PC-3 (cell line): ENCODE measurements around the gene IL12RB1. TPM values are rescaled to one million over a fixed set of nuclear protein-coding genes. Genes with fewer than 3 reads are reported as not detected.

Source experiments
- ATAC-seq: fragments of 200-7000 bp; cut with Tn5 transposase; 2 replicates; pipeline ENCODE4 v1.9.1; 2020; ENCODE audit warnings: mild to moderate bottlenecking, moderate library complexity
- BruUV-seq: library from RNA; stranded (reverse); fragments of 400-500 nt; replicated peaks from 2 replicates; lab custom pipeline; 2021; lab: Mats Ljungman, UMichigan
- CTCF ChIA-PET: fragments of 300-600 bp; sonication (Branson Sonifier 250); formaldehyde crosslinking; loops from one replicate; lab custom pipeline; 2022; ENCODE audit warnings: antibody characterized with exemption; lab: Charles Lee
- POLR2A ChIA-PET: fragments of 300-600 bp; sonication (Branson Sonifier 250); formaldehyde crosslinking; loops from one replicate; lab custom pipeline; 2022; ENCODE audit warnings: antibody characterized with exemption; ENCODE audit not compliant: unreplicated experiment; lab: Charles Lee
- DNase-seq: peaks from one replicate; pipeline ENCODE4 v3.0.0-alpha.2; 2015
- H2AFZ ChIP-seq: fragments of 300-600 bp; sonication (generic); 2 replicates; pipeline ENCODE4 v1.6.0; 2016; ENCODE audit warnings: antibody characterized with exemption, low read length
- H3F3A ChIP-seq: fragments of 300-600 bp; sonication (generic); one replicate; pipeline ENCODE4 v1.6.0; 2017; ENCODE audit warnings: antibody characterized with exemption, low read length, control low read depth, mild to moderate bottlenecking; ENCODE audit not compliant: unreplicated experiment
- H3K27ac ChIP-seq: fragments of 300-600 bp; sonication (generic); 2 replicates; pipeline ENCODE4 v1.5.1; 2016; ENCODE audit warnings: mild to moderate bottlenecking, low read length
- H3K27me3 ChIP-seq: fragments of 300-600 bp; sonication (generic); 2 replicates; pipeline ENCODE4 v1.6.1; 2016; ENCODE audit warnings: low read length, mixed read lengths
- H3K36me3 ChIP-seq: fragments of 300-600 bp; sonication (generic); 2 replicates; pipeline ENCODE4 v1.6.1; 2016; ENCODE audit warnings: low read depth, mixed run types, low read length, mixed read lengths
- H3K4me1 ChIP-seq: fragments of 300-600 bp; sonication (generic); 2 replicates; pipeline ENCODE4 v1.5.1; 2016; ENCODE audit warnings: low read length; ENCODE audit not compliant: insufficient read depth
- H3K4me2 ChIP-seq: fragments of 300-600 bp; sonication (generic); 2 replicates; pipeline ENCODE4 v1.6.0; 2016; ENCODE audit warnings: low read length
- H3K4me3 ChIP-seq: fragments of 300-600 bp; sonication (generic); 2 replicates; pipeline ENCODE4 v1.5.1; 2016; ENCODE audit warnings: mild to moderate bottlenecking, low read length, mixed read lengths
- H3K79me2 ChIP-seq: fragments of 300-600 bp; sonication (generic); 2 replicates; pipeline ENCODE4 v1.6.1; 2017; ENCODE audit warnings: low read length, mixed read lengths
- H3K9ac ChIP-seq: fragments of 300-600 bp; sonication (generic); 2 replicates; pipeline ENCODE4 v1.6.0; 2016; ENCODE audit warnings: mild to moderate bottlenecking, low read length
- H3K9me2 ChIP-seq: fragments of 300-600 bp; sonication (generic); replicated peaks from 2 replicates; pipeline ENCODE4 v1.6.1; 2016; ENCODE audit warnings: mixed run types, low read length, mixed read lengths
- H3K9me3 ChIP-seq: fragments of 300-600 bp; sonication (generic); 2 replicates; pipeline ENCODE4 v1.6.1; 2016; ENCODE audit warnings: low read length, mixed read lengths
- H4K20me1 ChIP-seq: fragments of 300-600 bp; sonication (generic); 2 replicates; pipeline ENCODE4 v1.6.1; 2016; ENCODE audit warnings: low read length, mixed read lengths
- CTCF ChIP-seq: fragments of 300-600 bp; sonication (generic); conservative IDR thresholded peaks from 2 replicates; pipeline ENCODE4 v1.5.1; 2017; ENCODE audit warnings: antibody characterized with exemption, low read depth, mild to moderate bottlenecking, low read length
- EZH2 ChIP-seq: fragments of 300-600 bp; sonication (generic); IDR thresholded peaks from one replicate; pipeline ENCODE4 v1.6.1; 2017; ENCODE audit warnings: antibody characterized with exemption, mild to moderate bottlenecking, low read length; ENCODE audit not compliant: unreplicated experiment
- EZH2phosphoT487 ChIP-seq: fragments of 300-600 bp; sonication (generic); IDR thresholded peaks from 2 replicates; pipeline ENCODE4 v1.6.1; 2018; ENCODE audit warnings: mild to moderate bottlenecking, antibody characterized with exemption, low read length, borderline replicate concordance
- intact Hi-C: fragments of 100-400 bp; cut with micrococcal nuclease; formaldehyde crosslinking; loops from 2 replicates; pipeline ENCODE4 v1.9.0; 2023
- total RNA-seq: library from RNA; depleted of rRNA; stranded (reverse); fragments of >200 nt; gene quantifications from 2 replicates; pipeline ENCODE4 v1.2.3, GENCODE V29; 2014

IL12RB1 gene
- total RNA-seq, 1 experiment from 2014 or later: not detected

- no peak for ATAC-seq
- Histone ChIP-seq H3F3A (no peaks in the 10 kb centered on the region), H3K9ac (no peak overlapping the region), H3K9me3 (no peaks in the 10 kb centered on the region), H3K4me2 (no peak overlapping the region), H3K36me3 (0 out of 2 replicates have a peak, but pooled peaks cover 6% of the 10 kb centered on the region), H3K27ac (no peak overlapping the region), H3K4me3 (no peak overlapping the region), H3K4me1 (no peaks in the 10 kb centered on the region), H3K79me2 (no peaks in the 10 kb centered on the region), H3K27me3 (no peaks in the 10 kb centered on the region), H4K20me1 (no peaks in the 10 kb centered on the region), H2AFZ (no peak overlapping the region), H3K9me2 (no peaks in the 10 kb centered on the region)
- TF ChIP-seq CTCF (no peak), EZH2phosphoT487 (no peak), EZH2 (no peak)
- ChIA-PET POLR2A (no interaction called here), CTCF (no interaction called here)
- BruUV-seq: no TSS peak
- intact Hi-C loops: no loop called here
- DNase-seq: no peak
Measured at GRCh38 chr19:18131841-18132596, 45.3 kb upstream of the IL12RB1 start.

GRCh38 chr19:18130523-18131242 is 43.9 kb upstream of the IL12RB1 start:
- no peak for ATAC-seq
- intact Hi-C loops: no loop called here

More at GRCh38 chr19:18130523-18131242, 43.9 kb upstream of the IL12RB1 start:
- Histone ChIP-seq H4K20me1 (no peaks in the 10 kb centered on the region), H3K27ac (no peak overlapping the region), H2AFZ (no peak overlapping the region), H3K79me2 (no peaks in the 10 kb centered on the region), H3K27me3 (no peaks in the 10 kb centered on the region), H3K4me3 (no peak overlapping the region), H3F3A (no peaks in the 10 kb centered on the region), H3K9ac (no peak overlapping the region), H3K9me2 (no peaks in the 10 kb centered on the region), H3K9me3 (no peaks in the 10 kb centered on the region), H3K4me1 (no peaks in the 10 kb centered on the region), H3K4me2 (no peak overlapping the region), H3K36me3 (0 out of 2 replicates have a peak, but pooled peaks cover 6% of the 10 kb centered on the region)
- TF ChIP-seq EZH2phosphoT487: no peak
- no peak for TF ChIP-seq CTCF
- TF ChIP-seq EZH2: no peak
- no peak for DNase-seq
- no TSS peak for BruUV-seq
- ChIA-PET POLR2A (no interaction called here), CTCF (interaction anchor here (0.6 kb wide), 1 partner anchor 74 kb away, joined by 3 read pairs; no protein-coding TSS in a partner anchor)
